K562 (cell line): ENCODE results near the gene KXD1. TPM values are rescaled to one million over a fixed set of nuclear protein-coding genes. Genes with fewer than 3 reads are reported as not detected.

Source experiments
- JUN ChIP-seq, 2 experiments: sonication (generic) in 1 of 2; formaldehyde crosslinking in 1 of 2; IDR thresholded peaks; 2 replicates each; pipeline versions ENCODE4 v1.6.1 to v1.8.0; 2012 to 2022; ENCODE audit warnings: borderline replicate concordance in 2 of 2, mild to moderate bottlenecking in 2 of 2, improper control_type of control experiment in 1 of 2, low read depth in 1 of 2, low read length in 1 of 2, missing genetic modification reagents in 1 of 2
- PURB ChIP-seq: sonication (generic); formaldehyde crosslinking; IDR thresholded peaks from 2 replicates; pipeline ENCODE4 v1.9.0; 2021; ENCODE audit warnings: low read depth, mild to moderate bottlenecking, missing genetic modification reagents
- SREBF2 ChIP-seq: sonication (generic); formaldehyde crosslinking; IDR thresholded peaks from 2 replicates; pipeline ENCODE4 v1.4.0; 2020; ENCODE audit warnings: mild to moderate bottlenecking, missing genetic modification reagents
- TBP ChIP-seq: optimal IDR thresholded peaks from 2 replicates; pipeline ENCODE3; 2011; ENCODE audit warnings: low read depth, low read length, improper control_type of control experiment
- ZNF318 ChIP-seq, 2 experiments: fragments of 450-650 bp; IDR thresholded peaks; 2 replicates each; pipeline ENCODE4 v1.6.1; 2016; ENCODE audit warnings: mild to moderate bottlenecking in 2 of 2, borderline replicate concordance in 1 of 2, low read depth in 1 of 2, moderate library complexity in 1 of 2
- polyA plus RNA-seq, 8 experiments: library from polyadenylated mRNA; depleted of rRNA in 4 of 8; stranded (reverse) in 5 of 8; unstranded in 3 of 8; fragments of >200 nt; fragmentation: Nextera tagmentation in 2 of 8; fragmentation: Illumina TruSeq in 1 of 8; extraction: Ambion mirVana in 2 of 8; extraction: Trizol in 1 of 8; gene quantifications; 2 replicates each; pipeline versions ENCODE4 v1.2.1 to v1.2.3, GENCODE V29; 2011 to 2014; ENCODE audit warnings: inconsistent platforms in 1 of 8, missing spikeins in 1 of 8
- total RNA-seq, 7 experiments: library from RNA; depleted of rRNA in 6 of 7; stranded (reverse); fragments of >200 nt in 6 of 7; fragmentation: Illumina TruSeq in 2 of 7; extraction: Trizol in 2 of 7; gene quantifications; 2 replicates each; pipeline versions ENCODE4 v1.2.1 to v1.2.3, GENCODE V29; 2011 to 2021; ENCODE audit warnings: low replicate concordance in 1 of 7

Gene KXD1
- total and polyA plus RNA-seq, 9 of the 15 experiments (the other 6 are each of a cell fraction or from before 2014, with no cell fraction given), result 21.9 to 210 (median 118) TPM

- TF ChIP-seq JUN (IDR thresholded peaks at IDR 0.05; ENCODE audit: borderline replicate concordance, low read depth, low read length), result peak; percentile 72; the same call in 1 of the 2 replicates
- peak; percentile 91; the same call in 1 of the 2 replicates for TF ChIP-seq JUN (CRISPR knock-in tag; IDR thresholded peaks at IDR 0.05; ENCODE audit: borderline replicate concordance)
- no peak for TF ChIP-seq TBP
- TF ChIP-seq SREBF2 (CRISPR knock-in tag), result no peak
- no peak for TF ChIP-seq PURB (CRISPR knock-in tag)
- no peak for TF ChIP-seq ZNF318 (IDR thresholded peaks at IDR 0.05; ENCODE audit: borderline replicate concordance in 1 of 2, low read depth in 1 of 2)
- TF ChIP-seq, all 486 proteins: peak for 120
These were observed 32.0 kb downstream of the KXD1 start (continued) for GRCh38 chr19:18589380-18590272.
